CD4-positive, alpha-beta T cell treated with Interleukin-15 for 4 hours (primary cell): ENCODE measurements around the gene SLC6A11.

Experiments
- DNase-seq: peaks from one replicate; pipeline ENCODE4 v3.0.0-alpha.2; 2020; ENCODE audit warnings: low spot score

Gene SLC6A11

GRCh38 chr3:10981031-10981430 lies 165.0 kb downstream of the SLC6A11 start:
- DNase-seq = no peak

GRCh38 chr3:10981961-10982360 lies 165.9 kb downstream of the SLC6A11 start:
- DNase-seq = no peak

GRCh38 chr3:10982782-10983181 lies 166.8 kb downstream of the SLC6A11 start:
- no peak for DNase-seq

- peak; percentile 8 for DNase-seq
Measured at GRCh38 chr3:10983219-10983916, 167.3 kb downstream of the SLC6A11 start.

- no peak for DNase-seq
Measured at GRCh38 chr3:10984371-10984896, 168.4 kb downstream of the SLC6A11 start.

- DNase-seq = no peak
Measured at GRCh38 chr3:10985181-10985580, 169.2 kb downstream of the SLC6A11 start.

- DNase-seq = no peak
Measured at GRCh38 chr3:10986592-10986991, 170.6 kb downstream of the SLC6A11 start.

GRCh38 chr3:10988001-10988665 lies 172.1 kb downstream of the SLC6A11 start:
- DNase-seq = no peak

GRCh38 chr3:10988991-10989484 lies 173.0 kb downstream of the SLC6A11 start:
- no peak for DNase-seq
